Ureter (tissue), 1 donor: ENCODE results near the gene USP17L29. TPM values are rescaled to one million over a fixed set of nuclear protein-coding genes. Genes with fewer than 3 reads are reported as not detected.
"Not testable (repeated sequence)": the region's sequence is repeated elsewhere in the genome, so short reads cannot be mapped to it uniquely, and the experiment has no call there.

Experiments used
- DNase-seq: peaks from one replicate; pipeline ENCODE4 v3.0.0-alpha.2; 2020; ENCODE audit warnings: low spot score
- total RNA-seq: library from RNA; stranded (reverse); gene quantifications from one replicate; pipeline ENCODE4 v1.2.4, GENCODE V29; 2023
- donor health status: DM: yes; HTN: yes; CAD: no.

Gene USP17L29, protein sequence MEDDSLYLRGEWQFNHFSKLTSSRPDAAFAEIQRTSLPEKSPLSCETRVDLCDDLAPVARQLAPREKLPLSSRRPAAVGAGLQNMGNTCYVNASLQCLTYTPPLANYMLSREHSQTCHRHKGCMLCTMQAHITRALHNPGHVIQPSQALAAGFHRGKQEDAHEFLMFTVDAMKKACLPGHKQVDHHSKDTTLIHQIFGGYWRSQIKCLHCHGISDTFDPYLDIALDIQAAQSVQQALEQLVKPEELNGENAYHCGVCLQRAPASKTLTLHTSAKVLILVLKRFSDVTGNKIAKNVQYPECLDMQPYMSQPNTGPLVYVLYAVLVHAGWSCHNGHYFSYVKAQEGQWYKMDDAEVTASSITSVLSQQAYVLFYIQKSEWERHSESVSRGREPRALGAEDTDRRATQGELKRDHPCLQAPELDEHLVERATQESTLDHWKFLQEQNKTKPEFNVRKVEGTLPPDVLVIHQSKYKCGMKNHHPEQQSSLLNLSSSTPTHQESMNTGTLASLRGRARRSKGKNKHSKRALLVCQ
- not detected for total RNA-seq

DNA sequence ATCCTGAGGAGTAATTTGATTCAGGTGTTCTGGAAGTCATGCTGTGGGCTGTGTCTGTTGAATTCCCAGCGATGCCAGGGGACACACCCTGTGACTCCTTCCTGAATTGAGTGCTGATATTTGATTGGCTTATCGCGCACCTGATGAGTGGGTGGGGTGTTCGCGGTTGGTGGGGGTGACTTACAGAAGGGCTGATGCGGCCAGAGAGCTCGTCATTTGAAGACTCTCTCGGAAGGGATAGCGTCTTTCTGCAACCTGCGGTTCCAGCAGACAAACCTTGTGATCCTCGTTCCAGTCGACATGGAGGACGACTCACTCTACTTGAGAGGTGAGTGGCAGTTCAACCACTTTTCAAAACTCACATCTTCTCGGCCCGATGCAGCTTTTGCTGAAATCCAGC is at the start of gene USP17L29:
Gene USP17L29, plus strand, starts transcription at position 301 of the 400 bp plus-strand sequence. Its CDS starts 0 bp downstream, at position 301.
- DNase-seq: not testable (repeated sequence)

DNA sequence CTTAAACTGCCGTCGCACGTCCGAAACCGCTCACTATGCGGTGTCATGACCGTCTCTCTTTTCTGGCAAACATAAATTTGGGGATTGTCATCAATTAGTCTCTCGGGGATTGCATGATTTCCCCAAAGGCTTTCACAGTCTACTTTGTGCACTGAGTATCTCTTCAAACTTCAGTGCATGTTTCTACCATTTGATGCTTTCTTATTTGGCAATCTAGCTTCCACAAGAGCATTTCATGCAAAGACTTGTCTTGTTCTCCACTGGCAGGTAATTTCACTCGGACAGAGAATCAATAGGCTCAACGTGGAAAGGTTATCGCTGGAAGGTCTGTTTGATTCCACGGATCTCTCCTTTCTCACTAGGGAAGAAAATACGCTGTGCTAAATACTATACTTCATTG is 29.2 kb upstream of the USP17L29 start:
- DNase-seq: not testable (repeated sequence)

DNA sequence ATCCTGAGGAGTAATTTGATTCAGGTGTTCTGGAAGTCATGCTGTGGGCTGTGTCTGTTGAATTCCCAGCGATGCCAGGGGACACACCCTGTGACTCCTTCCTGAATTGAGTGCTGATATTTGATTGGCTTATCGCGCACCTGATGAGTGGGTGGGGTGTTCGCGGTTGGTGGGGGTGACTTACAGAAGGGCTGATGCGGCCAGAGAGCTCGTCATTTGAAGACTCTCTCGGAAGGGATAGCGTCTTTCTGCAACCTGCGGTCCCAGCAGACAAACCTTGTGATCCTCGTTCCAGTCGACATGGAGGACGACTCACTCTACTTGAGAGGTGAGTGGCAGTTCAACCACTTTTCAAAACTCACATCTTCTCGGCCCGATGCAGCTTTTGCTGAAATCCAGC is 28.6 kb upstream of the USP17L29 start, which contains the start of gene USP17L24:
Gene USP17L24, plus strand, starts transcription at position 301 of the 400 bp plus-strand sequence. Its CDS starts 0 bp downstream, at position 301.
- not testable (repeated sequence) for DNase-seq

DNA sequence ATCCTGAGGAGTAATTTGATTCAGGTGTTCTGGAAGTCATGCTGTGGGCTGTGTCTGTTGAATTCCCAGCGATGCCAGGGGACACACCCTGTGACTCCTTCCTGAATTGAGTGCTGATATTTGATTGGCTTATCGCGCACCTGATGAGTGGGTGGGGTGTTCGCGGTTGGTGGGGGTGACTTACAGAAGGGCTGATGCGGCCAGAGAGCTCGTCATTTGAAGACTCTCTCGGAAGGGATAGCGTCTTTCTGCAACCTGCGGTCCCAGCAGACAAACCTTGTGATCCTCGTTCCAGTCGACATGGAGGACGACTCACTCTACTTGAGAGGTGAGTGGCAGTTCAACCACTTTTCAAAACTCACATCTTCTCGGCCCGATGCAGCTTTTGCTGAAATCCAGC is 23.8 kb upstream of the USP17L29 start, which contains the start of gene USP17L25:
Gene USP17L25, plus strand, starts transcription at position 301 of the 400 bp plus-strand sequence. Its CDS starts 0 bp downstream, at position 301.
- not testable (repeated sequence) for DNase-seq

DNA sequence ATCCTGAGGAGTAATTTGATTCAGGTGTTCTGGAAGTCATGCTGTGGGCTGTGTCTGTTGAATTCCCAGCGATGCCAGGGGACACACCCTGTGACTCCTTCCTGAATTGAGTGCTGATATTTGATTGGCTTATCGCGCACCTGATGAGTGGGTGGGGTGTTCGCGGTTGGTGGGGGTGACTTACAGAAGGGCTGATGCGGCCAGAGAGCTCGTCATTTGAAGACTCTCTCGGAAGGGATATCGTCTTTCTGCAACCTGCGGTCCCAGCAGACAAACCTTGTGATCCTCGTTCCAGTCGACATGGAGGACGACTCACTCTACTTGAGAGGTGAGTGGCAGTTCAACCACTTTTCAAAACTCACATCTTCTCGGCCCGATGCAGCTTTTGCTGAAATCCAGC is 19.1 kb upstream of the USP17L29 start, which contains the start of gene USP17L26:
Gene USP17L26, plus strand, starts transcription at position 301 of the 400 bp plus-strand sequence. Its CDS starts 0 bp downstream, at position 301.
- not testable (repeated sequence) for DNase-seq

DNA sequence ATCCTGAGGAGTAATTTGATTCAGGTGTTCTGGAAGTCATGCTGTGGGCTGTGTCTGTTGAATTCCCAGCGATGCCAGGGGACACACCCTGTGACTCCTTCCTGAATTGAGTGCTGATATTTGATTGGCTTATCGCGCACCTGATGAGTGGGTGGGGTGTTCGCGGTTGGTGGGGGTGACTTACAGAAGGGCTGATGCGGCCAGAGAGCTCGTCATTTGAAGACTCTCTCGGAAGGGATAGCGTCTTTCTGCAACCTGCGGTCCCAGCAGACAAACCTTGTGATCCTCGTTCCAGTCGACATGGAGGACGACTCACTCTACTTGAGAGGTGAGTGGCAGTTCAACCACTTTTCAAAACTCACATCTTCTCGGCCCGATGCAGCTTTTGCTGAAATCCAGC is 14.3 kb upstream of the USP17L29 start, which contains the start of gene USP17L5:
Gene USP17L5, plus strand, starts transcription at position 301 of the 400 bp plus-strand sequence. Its CDS starts 0 bp downstream, at position 301.
- DNase-seq: not testable (repeated sequence)

DNA sequence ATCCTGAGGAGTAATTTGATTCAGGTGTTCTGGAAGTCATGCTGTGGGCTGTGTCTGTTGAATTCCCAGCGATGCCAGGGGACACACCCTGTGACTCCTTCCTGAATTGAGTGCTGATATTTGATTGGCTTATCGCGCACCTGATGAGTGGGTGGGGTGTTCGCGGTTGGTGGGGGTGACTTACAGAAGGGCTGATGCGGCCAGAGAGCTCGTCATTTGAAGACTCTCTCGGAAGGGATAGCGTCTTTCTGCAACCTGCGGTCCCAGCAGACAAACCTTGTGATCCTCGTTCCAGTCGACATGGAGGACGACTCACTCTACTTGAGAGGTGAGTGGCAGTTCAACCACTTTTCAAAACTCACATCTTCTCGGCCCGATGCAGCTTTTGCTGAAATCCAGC is 9.6 kb upstream of the USP17L29 start, which contains the start of gene USP17L27:
Gene USP17L27, plus strand, starts transcription at position 301 of the 400 bp plus-strand sequence. Its CDS starts 0 bp downstream, at position 301.
- not testable (repeated sequence) for DNase-seq

DNA sequence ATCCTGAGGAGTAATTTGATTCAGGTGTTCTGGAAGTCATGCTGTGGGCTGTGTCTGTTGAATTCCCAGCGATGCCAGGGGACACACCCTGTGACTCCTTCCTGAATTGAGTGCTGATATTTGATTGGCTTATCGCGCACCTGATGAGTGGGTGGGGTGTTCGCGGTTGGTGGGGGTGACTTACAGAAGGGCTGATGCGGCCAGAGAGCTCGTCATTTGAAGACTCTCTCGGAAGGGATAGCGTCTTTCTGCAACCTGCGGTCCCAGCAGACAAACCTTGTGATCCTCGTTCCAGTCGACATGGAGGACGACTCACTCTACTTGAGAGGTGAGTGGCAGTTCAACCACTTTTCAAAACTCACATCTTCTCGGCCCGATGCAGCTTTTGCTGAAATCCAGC is 4.8 kb upstream of the USP17L29 start, which contains the start of gene USP17L28:
Gene USP17L28, plus strand, starts transcription at position 301 of the 400 bp plus-strand sequence. Its CDS starts 0 bp downstream, at position 301.
- DNase-seq: not testable (repeated sequence)

DNA sequence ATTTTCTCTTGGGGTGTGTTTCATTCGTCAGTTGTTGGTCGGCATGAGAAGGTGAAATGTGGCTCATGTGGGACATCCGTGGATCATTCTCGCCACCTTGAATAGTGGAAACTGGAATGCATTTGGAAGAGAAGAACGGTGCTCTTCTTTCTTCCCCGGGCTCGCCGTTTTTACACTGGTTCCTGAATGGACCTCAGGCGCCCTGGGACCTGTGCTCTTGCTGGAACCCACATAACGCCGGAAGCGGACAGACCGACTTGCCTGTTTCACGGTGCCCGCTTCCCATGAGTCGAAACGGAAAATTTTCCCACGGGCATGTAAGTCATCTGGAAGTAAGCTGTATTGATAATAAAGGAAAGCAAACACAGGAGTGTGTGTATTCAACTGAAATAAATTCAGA is 2.6 kb upstream of the USP17L29 start:
- not testable (repeated sequence) for DNase-seq

DNA sequence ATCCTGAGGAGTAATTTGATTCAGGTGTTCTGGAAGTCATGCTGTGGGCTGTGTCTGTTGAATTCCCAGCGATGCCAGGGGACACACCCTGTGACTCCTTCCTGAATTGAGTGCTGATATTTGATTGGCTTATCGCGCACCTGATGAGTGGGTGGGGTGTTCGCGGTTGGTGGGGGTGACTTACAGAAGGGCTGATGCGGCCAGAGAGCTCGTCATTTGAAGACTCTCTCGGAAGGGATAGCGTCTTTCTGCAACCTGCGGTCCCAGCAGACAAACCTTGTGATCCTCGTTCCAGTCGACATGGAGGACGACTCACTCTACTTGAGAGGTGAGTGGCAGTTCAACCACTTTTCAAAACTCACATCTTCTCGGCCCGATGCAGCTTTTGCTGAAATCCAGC is 9.4 kb downstream of the USP17L29 start, which contains the start of gene USP17L30:
Gene USP17L30, plus strand, starts transcription at position 301 of the 400 bp plus-strand sequence. Its CDS starts 0 bp downstream, at position 301.
- not testable (repeated sequence) for DNase-seq

DNA sequence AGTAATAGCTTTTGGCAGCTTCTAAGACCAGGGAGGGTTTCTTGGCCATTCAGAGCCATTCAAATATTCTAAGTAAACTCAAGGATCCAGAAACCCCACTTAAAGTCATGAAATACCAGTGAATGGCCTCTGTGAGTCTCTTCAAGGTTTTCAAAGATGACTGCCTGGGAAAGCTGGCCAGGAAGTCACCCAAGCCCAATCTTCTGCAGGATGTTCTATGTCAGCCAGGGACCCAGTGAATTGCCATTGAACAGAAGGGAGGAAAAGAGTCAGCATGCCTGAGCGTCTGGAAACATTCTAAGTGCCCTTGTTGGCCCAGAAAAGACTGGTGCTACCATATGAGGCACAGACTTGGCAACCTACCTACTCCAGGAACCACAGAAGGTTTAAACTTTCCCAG is 26.4 kb downstream of the USP17L29 start:
- not testable (repeated sequence) for DNase-seq

DNA sequence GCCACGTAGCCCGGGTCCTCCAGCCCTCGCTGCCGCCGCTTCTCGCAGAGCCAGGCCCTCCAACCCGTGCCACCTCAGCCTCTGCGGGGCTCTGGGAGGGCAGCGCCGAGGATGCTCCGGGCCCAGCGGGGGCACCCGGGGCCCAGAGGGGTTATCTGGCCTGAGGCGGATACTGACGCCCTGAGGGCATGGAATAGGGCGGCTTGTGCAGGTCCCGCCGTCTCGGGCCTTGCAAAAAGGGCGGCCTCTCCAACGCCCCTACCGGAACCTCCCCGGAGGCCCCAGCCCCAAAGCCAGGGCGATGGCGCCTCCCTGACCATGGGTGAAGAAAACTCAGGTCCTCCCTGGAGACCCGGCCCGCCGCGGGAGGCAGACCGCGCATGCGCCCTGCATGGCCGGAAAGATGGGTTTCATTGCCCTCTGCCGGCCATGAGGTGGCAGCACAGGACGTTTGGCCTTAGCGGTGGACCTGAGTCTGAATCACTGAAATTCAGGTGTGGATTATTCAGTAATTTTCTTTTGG is 27.6 kb downstream of the USP17L29 start:
- DNase-seq: peak; percentile 43

DNA sequence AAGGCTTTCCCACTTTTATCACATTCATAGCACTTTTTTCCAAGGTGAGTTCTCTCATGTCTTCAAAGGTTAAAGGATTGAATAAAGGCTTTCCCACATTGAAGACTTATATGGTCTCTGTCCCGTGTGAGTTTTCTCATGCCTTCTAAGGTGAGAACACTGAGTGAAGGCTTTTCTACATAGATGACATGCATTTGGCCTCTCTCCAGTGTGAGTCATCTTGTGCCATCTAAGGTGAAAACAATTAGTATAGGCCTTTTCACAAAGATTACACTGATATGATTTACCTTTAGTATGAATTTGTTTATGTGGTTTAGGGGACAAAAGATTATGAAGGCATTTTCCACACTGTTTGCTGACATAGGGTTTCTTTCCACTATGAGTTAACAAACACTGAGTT is 30.7 kb downstream of the USP17L29 start:
- DNase-seq: no peak

DNA sequence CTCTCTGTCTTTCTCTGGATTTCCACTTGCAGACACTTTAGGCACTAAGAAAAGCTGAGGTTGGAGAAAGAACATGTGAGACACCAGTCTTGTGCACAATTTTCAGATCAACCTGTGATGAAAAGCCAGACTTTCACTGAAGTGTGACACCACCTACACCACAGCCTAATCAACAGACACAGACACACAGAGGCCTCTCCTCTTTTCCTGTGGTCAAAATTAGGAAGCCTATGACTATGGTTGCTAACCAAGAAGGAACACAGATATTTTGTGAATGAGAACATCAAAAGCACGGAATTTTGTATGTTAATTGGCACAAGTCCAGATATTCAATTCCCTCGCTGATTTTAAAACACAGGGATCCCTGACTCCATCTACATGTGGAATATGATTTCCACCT is 35.6 kb downstream of the USP17L29 start:
- not testable (repeated sequence) for DNase-seq

Other genes with a start within 250 kb of the USP17L29 start
- not detected for gene FAM90A26, start 183.2 kb upstream of the USP17L29 start, total RNA-seq
- gene USP17L10, start 143.0 kb upstream of the USP17L29 start, total RNA-seq: not detected
- 0.29 TPM for gene USP17L11, start 138.2 kb upstream of the USP17L29 start, total RNA-seq
- gene USP17L12, start 133.5 kb upstream of the USP17L29 start, total RNA-seq: not detected
- gene USP17L13, start 128.7 kb upstream of the USP17L29 start, total RNA-seq: not detected
- not detected for gene USP17L15, start 119.3 kb upstream of the USP17L29 start, total RNA-seq
- gene USP17L17, start 109.8 kb upstream of the USP17L29 start, total RNA-seq: not detected
- gene USP17L18, start 105.0 kb upstream of the USP17L29 start, total RNA-seq: 0.29 TPM
- not detected for gene USP17L19, start 100.3 kb upstream of the USP17L29 start, total RNA-seq
- not detected for gene USP17L20, start 95.5 kb upstream of the USP17L29 start, total RNA-seq
- gene USP17L21, start 90.8 kb upstream of the USP17L29 start, total RNA-seq: not detected
- gene USP17L22, start 86.0 kb upstream of the USP17L29 start, total RNA-seq: not detected
- gene USP17L24, start 28.5 kb upstream of the USP17L29 start, total RNA-seq: not detected
- not detected for gene USP17L25, start 23.7 kb upstream of the USP17L29 start, total RNA-seq
- gene USP17L26, start 19.0 kb upstream of the USP17L29 start, total RNA-seq: not detected
- not detected for gene USP17L5, start 14.2 kb upstream of the USP17L29 start, total RNA-seq
- not detected for gene USP17L27, start 9.5 kb upstream of the USP17L29 start, total RNA-seq
- not detected for gene USP17L28, start 4.7 kb upstream of the USP17L29 start, total RNA-seq
- gene USP17L30, start 9.5 kb downstream of the USP17L29 start, total RNA-seq: not detected
- not detected for gene DEFB131A, start 90.8 kb downstream of the USP17L29 start, total RNA-seq